ENCODE measurements around the gene STK31.
"Not testable (repeated sequence)": the region's sequence is repeated elsewhere in the genome, so short reads cannot be mapped to it uniquely, and the experiment has no call there.

The STK31 gene

GRCh38 chr7:23710000-23710399 lies at the start of gene STK31:
Gene STK31, plus strand, starts transcription at chr7:23710219. Its CDS starts 67 bp downstream, at chr7:23710286.
- no peak for DNase-seq

GRCh38 chr7:23661385-23661784 lies 48.6 kb upstream of the STK31 start:
- no peak for DNase-seq

GRCh38 chr7:23662124-23662983 lies 47.7 kb upstream of the STK31 start:
- no peak for DNase-seq

- no peak for DNase-seq
Measured at GRCh38 chr7:23662984-23663313, 47.1 kb upstream of the STK31 start.

- DNase-seq, result no peak
Measured at GRCh38 chr7:23664122-23664521, 45.9 kb upstream of the STK31 start.

- DNase-seq, result no peak
Measured at GRCh38 chr7:23672033-23672432, 38.0 kb upstream of the STK31 start.

- DNase-seq, result peak; percentile 81
Measured at GRCh38 chr7:23679898-23680413, 30.1 kb upstream of the STK31 start, which contains the start of gene FAM221A. Gene FAM221A, plus strand, starts transcription at chr7:23680199. Its CDS starts 20 bp downstream, at chr7:23680219.

GRCh38 chr7:23680414-23681405 lies 29.3 kb upstream of the STK31 start:
- DNase-seq, result peak; percentile 43

GRCh38 chr7:23684041-23684440 lies 26.0 kb upstream of the STK31 start:
- DNase-seq, result not testable (repeated sequence)

GRCh38 chr7:23685731-23686130 lies 24.3 kb upstream of the STK31 start:
- no peak for DNase-seq

GRCh38 chr7:23687011-23687410 lies 23.0 kb upstream of the STK31 start:
- DNase-seq, result no peak

GRCh38 chr7:23689165-23689564 lies 20.9 kb upstream of the STK31 start:
- DNase-seq, result no peak

GRCh38 chr7:23691320-23691719 lies 18.7 kb upstream of the STK31 start:
- no peak for DNase-seq

GRCh38 chr7:23693224-23693623 lies 16.8 kb upstream of the STK31 start:
- no peak for DNase-seq

- peak; percentile 48 for DNase-seq
Measured at GRCh38 chr7:23696916-23697441, 13.0 kb upstream of the STK31 start.

GRCh38 chr7:23698822-23699221 lies 11.2 kb upstream of the STK31 start:
- DNase-seq, result no peak

GRCh38 chr7:23700046-23700445 lies 10.0 kb upstream of the STK31 start:
- DNase-seq, result no peak

- no peak for DNase-seq
Measured at GRCh38 chr7:23709081-23709750, 803 bp upstream of the STK31 start.

- DNase-seq, result no peak
Measured at GRCh38 chr7:23712368-23713284, 2.6 kb downstream of the STK31 start.

GRCh38 chr7:23713285-23714149 lies 3.5 kb downstream of the STK31 start:
- DNase-seq, result no peak

GRCh38 chr7:23714150-23714464 lies 4.1 kb downstream of the STK31 start:
- no peak for DNase-seq
